Liver (tissue), 9 donors: ENCODE results near the gene NCOR2. TPM values are rescaled to one million over a fixed set of nuclear protein-coding genes. Genes with fewer than 3 reads are reported as not detected.

Experiments
- DNase-seq: peaks from one replicate; pipeline ENCODE4 v3.0.0-alpha.2; 2017; ENCODE audit warnings: low spot score
- H3K27ac ChIP-seq, 2 donors: one replicate each; pipeline ENCODE4 v1.7.0; 2013; ENCODE audit warnings: inconsistent platforms in 2 of 2, low read length in 2 of 2, control low read depth in 1 of 2, low read depth in 1 of 2, mild to moderate bottlenecking in 1 of 2
- H3K27me3 ChIP-seq, 4 donors: one replicate each; pipeline versions ENCODE4 v1.6.1 to v1.7.0; 2013; ENCODE audit warnings: low read length in 3 of 4, inconsistent platforms in 1 of 4, mild to moderate bottlenecking in 1 of 4, moderate library complexity in 1 of 4; ENCODE audit not compliant: control insufficient read depth in 4 of 4, insufficient read depth in 4 of 4
- H3K36me3 ChIP-seq, 4 donors: one replicate each; pipeline versions ENCODE4 v1.6.1 to v1.7.0; 2013; ENCODE audit warnings: low read length in 3 of 4, mild to moderate bottlenecking in 3 of 4, low read depth in 1 of 4, moderate library complexity in 1 of 4; ENCODE audit not compliant: control insufficient read depth in 4 of 4, insufficient read depth in 3 of 4
- H3K4me1 ChIP-seq, 4 donors: one replicate each; pipeline versions ENCODE4 v1.6.1 to v1.7.0; 2013; ENCODE audit warnings: low read length in 3 of 4, mild to moderate bottlenecking in 3 of 4, moderate library complexity in 1 of 4; ENCODE audit not compliant: control insufficient read depth in 4 of 4, insufficient read depth in 4 of 4
- H3K4me3 ChIP-seq, 3 donors: one replicate each; pipeline versions ENCODE4 v1.6.1 to v1.7.0; 2013; ENCODE audit warnings: low read length in 3 of 3, control low read depth in 1 of 3, low read depth in 1 of 3, mild to moderate bottlenecking in 1 of 3
- H3K9ac ChIP-seq, 2 donors: one replicate each; pipeline ENCODE4 v1.7.0; 2013; ENCODE audit warnings: low read length in 2 of 2, mild to moderate bottlenecking in 2 of 2, moderate library complexity in 2 of 2, control low read depth in 1 of 2, low read depth in 1 of 2
- H3K9me3 ChIP-seq, 4 donors: one replicate each; pipeline versions ENCODE4 v1.6.1 to v1.7.0; 2013; ENCODE audit warnings: low read length in 3 of 4; ENCODE audit not compliant: control insufficient read depth in 4 of 4
- CTCF ChIP-seq: fragments of 150-350 bp; IDR thresholded peaks from 2 replicates; pipeline ENCODE4 v1.5.1; 2017; ENCODE audit warnings: improper control_type of control experiment, low read depth, low read length; ENCODE audit not compliant: missing input control
- EGR1 ChIP-seq, 2 donors: IDR thresholded peaks; 2 replicates each; pipeline ENCODE4 v1.6.1; 2016 to 2018; ENCODE audit warnings: antibody characterized with exemption in 2 of 2, low read depth in 2 of 2
- FOXA1 ChIP-seq: IDR thresholded peaks from 2 replicates; pipeline ENCODE4 v1.6.1; 2016; ENCODE audit warnings: antibody characterized with exemption
- FOXA2 ChIP-seq: IDR thresholded peaks from 2 replicates; pipeline ENCODE4 v1.6.1; 2016; ENCODE audit warnings: antibody characterized with exemption
- GABPA ChIP-seq, 2 donors: IDR thresholded peaks in 1 of 2; conservative IDR thresholded peaks in 1 of 2; 2 replicates each; pipeline ENCODE4 v1.6.1; 2016; ENCODE audit warnings: antibody characterized with exemption in 2 of 2, mild to moderate bottlenecking in 1 of 2, moderate library complexity in 1 of 2
- HNF4G ChIP-seq: IDR thresholded peaks from 2 replicates; pipeline ENCODE4 v1.6.1; 2016; ENCODE audit warnings: antibody characterized with exemption
- MAX ChIP-seq: IDR thresholded peaks from 2 replicates; pipeline ENCODE4 v1.6.1; 2016; ENCODE audit warnings: antibody characterized with exemption
- NR2F2 ChIP-seq: IDR thresholded peaks from 2 replicates; pipeline ENCODE4 v1.6.1; 2016; ENCODE audit warnings: antibody characterized with exemption
- RAD21 ChIP-seq, 2 donors: IDR thresholded peaks; 2 replicates each; pipeline ENCODE4 v1.6.1; 2016; ENCODE audit warnings: antibody characterized with exemption in 2 of 2, mild to moderate bottlenecking in 2 of 2
- REST ChIP-seq: IDR thresholded peaks from 2 replicates; pipeline ENCODE4 v1.6.1; 2016; ENCODE audit warnings: antibody characterized with exemption, mild to moderate bottlenecking
- RXRA ChIP-seq, 2 donors: IDR thresholded peaks; 2 replicates each; pipeline ENCODE4 v1.6.1; 2017 to 2018; ENCODE audit warnings: antibody characterized with exemption in 2 of 2, mild to moderate bottlenecking in 1 of 2
- SP1 ChIP-seq: IDR thresholded peaks from 2 replicates; pipeline ENCODE4 v1.6.1; 2018; ENCODE audit warnings: antibody characterized with exemption, mild to moderate bottlenecking
- TAF1 ChIP-seq: conservative IDR thresholded peaks from 2 replicates; pipeline ENCODE4 v1.6.1; 2016; ENCODE audit warnings: antibody characterized with exemption, mild to moderate bottlenecking
- YY1 ChIP-seq: IDR thresholded peaks from 2 replicates; pipeline ENCODE4 v1.6.1; 2016; ENCODE audit warnings: antibody characterized with exemption, mild to moderate bottlenecking
- ZBTB33 ChIP-seq: IDR thresholded peaks from 2 replicates; pipeline ENCODE4 v1.6.1; 2016; ENCODE audit warnings: antibody characterized with exemption
- WGBS: extraction: QIAGEN DNeasy Blood & Tissue Kit; methylation state at CpG from one replicate; pipeline ENCODE4 v1.1.7; 2013; 5-methylcytosine and 5-hydroxymethylcytosine counted together
- polyA plus RNA-seq, 2 donors: library from polyadenylated mRNA; stranded (reverse) in 1 of 2; unstranded in 1 of 2; fragments of 200-250 nt in 1 of 2; fragments of >200 nt in 1 of 2; fragmentation: Nextera tagmentation in 1 of 2; extraction: Ambion mirVana in 1 of 2; gene quantifications; one replicate each; pipeline versions ENCODE4 v1.2.1 to v1.2.3, GENCODE V29; 2013 to 2015
- total RNA-seq, 2 donors: library from RNA; depleted of rRNA; stranded (reverse); fragments of >200 nt; gene quantifications; one replicate each; pipeline ENCODE4 v1.2.3, GENCODE V29; 2014
- donor health status: healthy.
- donor health status: healthy.
- donor health status: healthy.
- donor health status: healthy.
- donor health status: healthy.

NCOR2 gene
- total and polyA plus RNA-seq, 4 donors: 7.9 to 31.6 (median 18.1) TPM

- no peak overlapping the region for H3K9ac ChIP-seq
- H3K27me3 ChIP-seq: no peaks in the 10 kb centered on the region
- peak overlapping the region; percentile 11 to 95 (median 67) for H3K4me3 ChIP-seq
- H3K36me3 ChIP-seq: no peaks in the 10 kb centered on the region
- no peak for TF ChIP-seq HNF4G
- DNase-seq: no peak
- peak overlapping the region; percentile 87 to 94 for H3K27ac ChIP-seq
- 10% methylated on average over 14 of the region's 14 CpGs for WGBS
- no peaks in the 10 kb centered on the region for H3K9me3 ChIP-seq
- H3K4me1 ChIP-seq: peaks cover 13 to 24% (median 19%) of the 10 kb centered on the region in 4 donors
These were observed 1.7 kb downstream of the NCOR2 start for GRCh38 chr12:124565656-124566160.

- Histone ChIP-seq H3K27ac (no peak overlapping the region), H3K9ac (no peak overlapping the region), H3K4me3 (peak overlapping the region in 1 of 3 donors; percentile 95), H3K36me3 (no peaks in the 10 kb centered on the region), H3K4me1 (peaks cover 13 to 24% (median 19%) of the 10 kb centered on the region in 4 donors), H3K9me3 (no peaks in the 10 kb centered on the region), H3K27me3 (no peaks in the 10 kb centered on the region)
- WGBS: 39% methylated on average over 19 of the region's 19 CpGs
- TF ChIP-seq NR2F2 (no peak), GABPA (IDR thresholded peaks at IDR 0.05 in 1 of 2, conservative IDR thresholded peaks at IDR 0.05 in 1 of 2) (no peak), FOXA2 (no peak), TAF1 (no peak), RXRA (IDR thresholded peaks at IDR 0.05) (no peak), RAD21 (IDR thresholded peaks at IDR 0.05) (no peak), EGR1 (IDR thresholded peaks at IDR 0.05; ENCODE audit: low read depth in 2 of 2) (no peak), CTCF (no peak), MAX (no peak), HNF4G (no peak), REST (no peak), YY1 (no peak), ZBTB33 (no peak), SP1 (no peak), FOXA1 (no peak)
- no peak for DNase-seq
These were observed 2.4 kb downstream of the NCOR2 start for GRCh38 chr12:124564971-124565491.
